Fibroblast of lung (primary cell): ENCODE results near the gene ZNF831.

Experiments used
- CTCF ChIP-seq, 2 donors: IDR thresholded peaks in 1 of 2; conservative IDR thresholded peaks in 1 of 2; 1 replicate in 1 of 2; 2 replicates in 1 of 2; pipeline ENCODE4 v1.5.1; 2011 to 2012; ENCODE audit warnings: low read length in 2 of 2, control low read depth in 1 of 2, inconsistent platforms in 1 of 2, low read depth in 1 of 2, mild to moderate bottlenecking in 1 of 2
- EZH2 ChIP-seq: IDR thresholded peaks from 2 replicates; pipeline ENCODE4 v1.5.1; 2012; ENCODE audit warnings: low read length, control low read depth, mild to moderate bottlenecking; ENCODE audit errors: missing control alignments

- TF ChIP-seq CTCF (conservative IDR thresholded peaks at IDR 0.05 in 1 of 2, IDR thresholded peaks at IDR 0.05 in 1 of 2; ENCODE audit: low read depth in 1 of 2, low read length in 2 of 2) (no peak), EZH2 (no peak)
Observed at GRCh38 chr20:59190466-59190865, 26.8 kb downstream of the ZNF831 start.
